GM12892 (cell line): ENCODE data around the gene OTUD1.

Experiments
- POLR2A ChIP-seq: IDR thresholded peaks from 2 replicates; pipeline ENCODE4 v1.6.1; 2011; ENCODE audit warnings: low read depth, low read length, control low read depth
- POLR2AphosphoS5 ChIP-seq: IDR thresholded peaks from 2 replicates; pipeline ENCODE4 v1.6.1; 2011; ENCODE audit warnings: low read depth, low read length, control low read depth

GRCh38 chr10:23418051-23418681 lies 20.7 kb upstream of the OTUD1 start:
- TF ChIP-seq POLR2AphosphoS5 (no peak), POLR2A (no peak)
